WTC11 (cell line): ENCODE data around the gene CIP2A. TPM values are rescaled to one million over a fixed set of nuclear protein-coding genes. Genes with fewer than 3 reads are reported as not detected.

Experiments
- ATAC-seq: fragments of 200-7000 bp; cut with Tn5 transposase; 2 replicates; pipeline ENCODE4 v1.10.0; 2021; ENCODE audit warnings: mild to moderate bottlenecking, moderate library complexity
- CTCF ChIA-PET: fragments of 300-600 bp; sonication (Branson Sonifier 250); formaldehyde crosslinking; loops from one replicate; lab custom pipeline; 2021; ENCODE audit warnings: antibody characterized with exemption; lab: Charles Lee
- POLR2A ChIA-PET: fragments of 350-600 bp; sonication (Branson Sonifier 250); formaldehyde crosslinking; loops from one replicate; lab custom pipeline; 2021; ENCODE audit warnings: antibody characterized with exemption; lab: Charles Lee
- DNase-seq: peaks from one replicate; pipeline ENCODE4 v3.0.0; 2021; ENCODE audit warnings: low spot score
- H3K27ac Mint-ChIP-seq: 2 replicates; pipeline ENCODE4 v1.8.0; 2021; ENCODE audit warnings: mixed read lengths
- H3K27me3 Mint-ChIP-seq: 2 replicates; pipeline ENCODE4 v1.8.0; 2021; ENCODE audit warnings: low read depth, mild to moderate bottlenecking, moderate library complexity, mixed read lengths
- H3K36me3 Mint-ChIP-seq: 2 replicates; pipeline ENCODE4 v1.8.0; 2021; ENCODE audit warnings: mixed read lengths
- H3K4me1 Mint-ChIP-seq: 2 replicates; pipeline ENCODE4 v1.8.0; 2022; ENCODE audit warnings: mixed read lengths
- H3K4me3 Mint-ChIP-seq: 2 replicates; pipeline ENCODE4 v1.8.0; 2021; ENCODE audit warnings: mild to moderate bottlenecking, moderate library complexity, mixed read lengths
- H3K9me3 Mint-ChIP-seq: 2 replicates; pipeline ENCODE4 v1.8.0; 2021; ENCODE audit warnings: mixed read lengths
- ATF1 ChIP-seq: sonication (generic); formaldehyde crosslinking; IDR thresholded peaks from 2 replicates; pipeline ENCODE4 v1.8.1; 2023; ENCODE audit warnings: mild to moderate bottlenecking, moderate library complexity, missing genetic modification reagents
- CDX4 ChIP-seq: fragments of 250-450 bp; sonication (Bioruptor Pico); IDR thresholded peaks from 2 replicates; pipeline ENCODE4 v1.9.0; 2021; ENCODE audit warnings: moderate library complexity, mild to moderate bottlenecking, inconsistent platforms, borderline replicate concordance
- CREM ChIP-seq: sonication (generic); formaldehyde crosslinking; IDR thresholded peaks from 2 replicates; pipeline ENCODE4 v1.8.1; 2022; ENCODE audit warnings: mild to moderate bottlenecking, missing genetic modification reagents, moderate library complexity
- CTCF ChIP-seq: fragments of 200-600 bp; IDR thresholded peaks from 2 replicates; pipeline ENCODE4 v1.8.0; 2022; ENCODE audit warnings: antibody characterized with exemption
- FOXK1 ChIP-seq: sonication (generic); formaldehyde crosslinking; IDR thresholded peaks from 2 replicates; pipeline ENCODE4 v1.8.0; 2022; ENCODE audit warnings: mild to moderate bottlenecking, moderate library complexity, missing genetic modification reagents
- JAZF1 ChIP-seq: fragments of 250-450 bp; sonication (Bioruptor Pico); IDR thresholded peaks from 2 replicates; pipeline ENCODE4 v1.9.0; 2021; ENCODE audit warnings: moderate library complexity, mild to moderate bottlenecking, inconsistent platforms
- MAX ChIP-seq: sonication (generic); formaldehyde crosslinking; IDR thresholded peaks from 2 replicates; pipeline ENCODE4 v1.8.0; 2022; ENCODE audit warnings: mild to moderate bottlenecking, missing genetic modification reagents
- MXD4 ChIP-seq: fragments of 250-450 bp; sonication (Bioruptor Pico); IDR thresholded peaks from 2 replicates; pipeline ENCODE4 v1.8.0; 2021; ENCODE audit warnings: mild to moderate bottlenecking, moderate library complexity, borderline replicate concordance
- NFYB ChIP-seq: sonication (generic); formaldehyde crosslinking; conservative IDR thresholded peaks from 2 replicates; pipeline ENCODE4 v1.8.0; 2022; ENCODE audit warnings: low read depth, missing genetic modification reagents
- NR1H2 ChIP-seq: sonication (generic); formaldehyde crosslinking; IDR thresholded peaks from 2 replicates; pipeline ENCODE4 v1.9.0; 2021; ENCODE audit warnings: mild to moderate bottlenecking, moderate library complexity, missing genetic modification reagents
- NR2C2 ChIP-seq: sonication (generic); formaldehyde crosslinking; IDR thresholded peaks from 2 replicates; pipeline ENCODE4 v1.8.0; 2022; ENCODE audit warnings: mild to moderate bottlenecking, missing genetic modification reagents
- OVOL2 ChIP-seq: fragments of 250-450 bp; sonication (Bioruptor Pico); IDR thresholded peaks from 2 replicates; pipeline ENCODE4 v1.9.0; 2021; ENCODE audit warnings: mild to moderate bottlenecking, borderline replicate concordance
- USF1 ChIP-seq: sonication (generic); formaldehyde crosslinking; IDR thresholded peaks from 2 replicates; pipeline ENCODE4 v1.8.0; 2022; ENCODE audit warnings: mild to moderate bottlenecking, missing genetic modification reagents
- ZBTB21 ChIP-seq: sonication (generic); formaldehyde crosslinking; IDR thresholded peaks from 2 replicates; pipeline ENCODE4 v1.8.1; 2023; ENCODE audit warnings: mild to moderate bottlenecking, missing genetic modification reagents, borderline replicate concordance
- ZBTB43 ChIP-seq: sonication (generic); formaldehyde crosslinking; IDR thresholded peaks from 2 replicates; pipeline ENCODE4 v1.8.1; 2023; ENCODE audit warnings: mild to moderate bottlenecking, missing genetic modification reagents
- ZNF219 ChIP-seq: sonication (generic); formaldehyde crosslinking; IDR thresholded peaks from 2 replicates; pipeline ENCODE4 v1.8.0; 2023; ENCODE audit warnings: missing genetic modification reagents, mild to moderate bottlenecking, borderline replicate concordance
- ZNF317 ChIP-seq: sonication (generic); formaldehyde crosslinking; IDR thresholded peaks from 2 replicates; pipeline ENCODE4 v1.8.1; 2023; ENCODE audit warnings: low read depth, mild to moderate bottlenecking, moderate library complexity, missing genetic modification reagents, borderline replicate concordance
- ZNF416 ChIP-seq: fragments of 250-450 bp; sonication (Bioruptor Pico); IDR thresholded peaks from 2 replicates; pipeline ENCODE4 v1.9.0; 2021; ENCODE audit warnings: mild to moderate bottlenecking, inconsistent platforms
- total RNA-seq: library from RNA; stranded (reverse); gene quantifications from 3 replicates; pipeline ENCODE4 v1.2.3, GENCODE V29; 2021
- TF ChIP-seq, protein P1 (sequence below): fragments of 250-450 bp; sonication (Bioruptor Pico); IDR thresholded peaks from 2 replicates; pipeline ENCODE4 v1.8.0; 2021; ENCODE audit warnings: mild to moderate bottlenecking

Gene CIP2A
- total RNA-seq, 1 experiment from 2014 or later, result 32.8 TPM

DNA sequence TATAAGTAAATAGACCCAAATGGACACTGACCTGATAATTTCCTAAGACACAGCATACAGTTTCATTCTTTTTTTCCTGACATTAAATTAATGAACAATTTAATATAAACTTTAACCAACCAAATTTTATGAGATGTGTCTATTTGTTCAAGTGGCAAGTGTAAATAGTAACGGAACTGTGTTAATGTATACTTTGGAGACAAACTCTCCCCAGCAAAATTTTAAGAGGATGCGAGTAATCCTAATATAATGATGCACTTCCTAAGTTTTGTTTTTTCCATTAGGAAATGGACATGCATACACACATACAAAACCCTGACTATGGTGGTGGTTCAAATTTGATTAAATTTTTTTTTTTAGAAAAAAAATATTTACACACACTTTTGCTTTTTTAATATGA, 40.4 kb downstream of the CIP2A start:
- Mint-ChIP-seq H3K4me3 (no peak overlapping the region), H3K4me1 (no peaks in the 10 kb centered on the region), H3K27me3 (no peaks in the 10 kb centered on the region), H3K27ac (no peak overlapping the region), H3K9me3 (0 out of 2 replicates have a peak, but pooled peaks cover under 1% of the 10 kb centered on the region), H3K36me3 (peaks cover 22% of the 10 kb centered on the region)
- TF ChIP-seq, protein P1, sequence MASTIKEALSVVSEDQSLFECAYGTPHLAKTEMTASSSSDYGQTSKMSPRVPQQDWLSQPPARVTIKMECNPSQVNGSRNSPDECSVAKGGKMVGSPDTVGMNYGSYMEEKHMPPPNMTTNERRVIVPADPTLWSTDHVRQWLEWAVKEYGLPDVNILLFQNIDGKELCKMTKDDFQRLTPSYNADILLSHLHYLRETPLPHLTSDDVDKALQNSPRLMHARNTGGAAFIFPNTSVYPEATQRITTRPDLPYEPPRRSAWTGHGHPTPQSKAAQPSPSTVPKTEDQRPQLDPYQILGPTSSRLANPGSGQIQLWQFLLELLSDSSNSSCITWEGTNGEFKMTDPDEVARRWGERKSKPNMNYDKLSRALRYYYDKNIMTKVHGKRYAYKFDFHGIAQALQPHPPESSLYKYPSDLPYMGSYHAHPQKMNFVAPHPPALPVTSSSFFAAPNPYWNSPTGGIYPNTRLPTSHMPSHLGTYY (CRISPR knock-in tag), result no peak
- no peak for TF ChIP-seq MAX (CRISPR knock-in tag)
- TF ChIP-seq ATF1 (CRISPR knock-in tag), result no peak
- no peak for TF ChIP-seq CREM (CRISPR knock-in tag)
- TF ChIP-seq USF1 (CRISPR knock-in tag), result no peak
- no peak for TF ChIP-seq NR1H2
- TF ChIP-seq ZNF317 (CRISPR knock-in tag), result no peak
- no peak for TF ChIP-seq OVOL2 (CRISPR knock-in tag)
- TF ChIP-seq FOXK1 (CRISPR knock-in tag), result no peak
- TF ChIP-seq ZBTB21 (CRISPR knock-in tag), result no peak
- no peak for TF ChIP-seq MXD4
- no peak for TF ChIP-seq CTCF
- TF ChIP-seq NR2C2 (CRISPR knock-in tag), result no peak
- no peak for TF ChIP-seq ZNF219 (CRISPR knock-in tag)
- no peak for TF ChIP-seq JAZF1
- TF ChIP-seq ZNF416 (CRISPR knock-in tag), result no peak
- no peak for TF ChIP-seq ZBTB43 (CRISPR knock-in tag)
- DNase-seq (no peak), ATAC-seq (no peak)
- CTCF ChIA-PET, result no interaction called here
- POLR2A ChIA-PET, result no interaction called here

- ChIA-PET CTCF (no interaction called here), POLR2A (no interaction called here)
- Mint-ChIP-seq H3K36me3 (peaks cover 28% of the 10 kb centered on the region), H3K4me1 (no peaks in the 10 kb centered on the region), H3K27ac (no peak overlapping the region), H3K4me3 (no peak overlapping the region), H3K9me3 (peaks cover 6% of the 10 kb centered on the region), H3K27me3 (no peaks in the 10 kb centered on the region)
- DNase-seq, result no peak
- TF ChIP-seq CDX4 (CRISPR knock-in tag), result no peak
- TF ChIP-seq NFYB (CRISPR knock-in tag), result no peak
- ATAC-seq, result no peak
Observed at GRCh38 chr3:108548304-108548703, 40.9 kb downstream of the CIP2A start.
